ENCODE data around the gene ASTN1.
A peak's percentile ranks its signal among the peaks of the same experiment; 100 is the strongest.

ASTN1 gene

GRCh38 chr1:177165069-177165439 is 542 bp upstream of the ASTN1 start:
- DNase-seq (ENCODE audit: low read depth), result no peak
- H3K4me3 ChIP-seq (ENCODE audit: low read length), result peak overlapping the region; percentile 46
- TF ChIP-seq CTCF (conservative IDR thresholded peaks at IDR 0.05; ENCODE audit: low read depth, low read length), result no peak

GRCh38 chr1:177163844-177164379 is 600 bp downstream of the ASTN1 start:
- TF ChIP-seq CTCF (conservative IDR thresholded peaks at IDR 0.05; ENCODE audit: low read depth, low read length), result no peak
- H3K4me3 ChIP-seq (ENCODE audit: low read length), result peak overlapping the region; percentile 46
- no peak for DNase-seq (ENCODE audit: low read depth)

GRCh38 chr1:177162243-177162642 is 2.3 kb downstream of the ASTN1 start:
- DNase-seq (ENCODE audit: low read depth), result no peak
- no peak overlapping the region for H3K4me3 ChIP-seq (ENCODE audit: low read length)
- no peak for TF ChIP-seq CTCF (conservative IDR thresholded peaks at IDR 0.05; ENCODE audit: low read depth, low read length)

GRCh38 chr1:177146499-177146898 is 18.0 kb downstream of the ASTN1 start:
- no peak for DNase-seq (ENCODE audit: low read depth)
- no peak for TF ChIP-seq CTCF (conservative IDR thresholded peaks at IDR 0.05; ENCODE audit: low read depth, low read length)
- H3K4me3 ChIP-seq (ENCODE audit: low read length), result no peak overlapping the region

- DNase-seq (ENCODE audit: low read depth), result no peak
- H3K4me3 ChIP-seq (ENCODE audit: low read length), result no peak overlapping the region
- TF ChIP-seq CTCF (conservative IDR thresholded peaks at IDR 0.05; ENCODE audit: low read depth, low read length), result no peak
These were observed 19.1 kb downstream of the ASTN1 start for GRCh38 chr1:177145106-177146070.

GRCh38 chr1:177142791-177143271 is 21.7 kb downstream of the ASTN1 start:
- H3K4me3 ChIP-seq (ENCODE audit: low read length), result no peak overlapping the region
- no peak for TF ChIP-seq CTCF (conservative IDR thresholded peaks at IDR 0.05; ENCODE audit: low read depth, low read length)
- no peak for DNase-seq (ENCODE audit: low read depth)
